ENCODE results near the gene SLC17A5. TPM values are rescaled to one million over a fixed set of nuclear protein-coding genes. Genes with fewer than 3 reads are reported as not detected.

Gene SLC17A5
- total and polyA plus RNA-seq, 10 of the 15 experiments (the other 5 are each of a cell fraction or from before 2014, with no cell fraction given): 2.3 to 7.2 (median 5.0) TPM

GRCh38 chr6:73695619-73696421, 42.0 kb upstream of the SLC17A5 start, which contains the start of gene CD109 (continued):
- no peak for TF ChIP-seq PRDM15 (CRISPR knock-in tag; IDR thresholded peaks at IDR 0.05)
- TF ChIP-seq RUNX3 (IDR thresholded peaks at IDR 0.05; ENCODE audit: low read length): no peak
- no peak for TF ChIP-seq TBL1XR1 (IDR thresholded peaks at IDR 0.05; ENCODE audit: low read depth, low read length)
- TF ChIP-seq SUPT20H (IDR thresholded peaks at IDR 0.05; ENCODE audit: borderline replicate concordance, control insufficient read depth, low read depth, low read length): no peak
- no peak for TF ChIP-seq NR2F1 (conservative IDR thresholded peaks at IDR 0.05)
- TF ChIP-seq ATF2 (IDR thresholded peaks at IDR 0.05; ENCODE audit: low read length): no peak
- TF ChIP-seq YBX1 (IDR thresholded peaks at IDR 0.05): no peak
- no peak for TF ChIP-seq USF2 (IDR thresholded peaks at IDR 0.05; ENCODE audit: borderline replicate concordance, low read depth, low read length)
- no peak for TF ChIP-seq ZNF274 (IDR thresholded peaks at IDR 0.05; ENCODE audit: insufficient read depth, insufficient read length)
- no peak for TF ChIP-seq NFYB (IDR thresholded peaks at IDR 0.05; ENCODE audit: insufficient read depth, low read depth, low read length)
- peak; percentile 42 for TF ChIP-seq BCL3 (IDR thresholded peaks at IDR 0.05; ENCODE audit: borderline replicate concordance, insufficient read depth, low read depth, low read length, poor library complexity, severe bottlenecking)
- no peak for TF ChIP-seq ZBTB11 (CRISPR knock-in tag; IDR thresholded peaks at IDR 0.05)
- 0 out of 2 replicates have a peak, but pooled peaks have one; percentile 25 for TF ChIP-seq TCF3 (IDR thresholded peaks at IDR 0.05; ENCODE audit: borderline replicate concordance, insufficient read depth, low read depth, low read length)
- no peak for TF ChIP-seq BRCA1 (IDR thresholded peaks at IDR 0.05; ENCODE audit: low read depth, low read length)
- no peak for TF ChIP-seq RAD51 (IDR thresholded peaks at IDR 0.05)
- no peak for TF ChIP-seq HDAC2 (IDR thresholded peaks at IDR 0.05)
